Measurements from ENCODE around the gene FREY1. TPM values are rescaled to one million over a fixed set of nuclear protein-coding genes. Genes with fewer than 3 reads are reported as not detected.

FREY1 gene
- total and polyA plus RNA-seq, 2 of the 13 experiments (the other 11 are each of a cell fraction or from before 2014, with no cell fraction given) = 0.44 to 0.73 TPM

DNA sequence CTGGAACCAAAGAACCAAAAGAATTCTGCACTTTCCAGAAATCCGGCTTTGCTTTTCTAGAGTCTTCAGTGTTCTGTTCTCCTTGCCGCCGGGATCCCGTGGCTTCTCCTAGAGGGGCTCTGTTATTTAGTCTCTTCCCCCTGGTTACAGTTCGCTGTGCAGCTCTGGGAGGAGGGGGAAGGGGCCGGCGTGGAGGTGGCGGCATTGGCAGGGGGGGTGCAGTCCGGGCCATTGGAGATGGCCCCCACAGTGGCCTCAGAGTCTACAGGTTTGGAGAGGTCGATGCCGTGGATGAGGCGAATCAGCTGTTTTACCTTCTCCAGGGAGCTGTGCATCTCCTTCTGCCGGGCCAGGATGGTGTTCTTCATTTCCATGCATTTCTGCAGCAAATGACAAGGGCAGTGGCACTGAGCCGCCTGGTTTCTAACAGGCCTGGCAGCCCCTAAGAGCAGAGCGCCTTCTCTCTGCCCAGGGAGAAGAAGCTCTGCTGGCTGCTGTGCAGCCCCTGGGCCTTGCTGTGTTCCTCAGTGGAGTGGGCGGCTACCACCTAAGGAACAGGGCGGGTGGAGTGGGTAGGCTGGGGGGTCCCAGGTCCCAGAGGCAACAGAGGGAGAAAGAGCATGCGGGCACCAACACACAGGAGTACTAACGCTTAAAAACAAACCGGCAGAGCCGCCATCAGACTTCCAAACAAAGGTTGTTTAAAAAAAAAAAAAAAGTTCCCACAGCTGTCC lies 26.9 kb upstream of the FREY1 start:
- peak overlapping the region; percentile 42 for H3K27ac ChIP-seq (ENCODE audit: extremely low read length, insufficient read depth, low read length)
- CTCF ChIA-PET (ENCODE audit: low intra/inter-chr PET ratio, low total read pairs) = no interaction called here
- intact Hi-C loops (cut with micrococcal nuclease; ENCODE audit: unreplicated experiment) = no loop called here
- TF ChIP-seq TEAD3 (CRISPR knock-in tag; optimal IDR thresholded peaks at IDR 0.05; ENCODE audit: borderline replicate concordance) (no peak), KLF12 (CRISPR knock-in tag; IDR thresholded peaks at IDR 0.05; ENCODE audit: borderline replicate concordance) (no peak), ZNF296 (CRISPR knock-in tag; conservative IDR thresholded peaks at IDR 0.05) (no peak), ZNF792 (CRISPR knock-in tag; IDR thresholded peaks at IDR 0.05) (no peak), NFKB2 (CRISPR knock-in tag; IDR thresholded peaks at IDR 0.05; ENCODE audit: borderline replicate concordance) (no peak), ZMYM4 (CRISPR knock-in tag; IDR thresholded peaks at IDR 0.05) (no peak), ARNT2 (CRISPR knock-in tag; IDR thresholded peaks at IDR 0.05; ENCODE audit: low read depth) (no peak), CHCHD3 (CRISPR knock-in tag; IDR thresholded peaks at IDR 0.05) (no peak), KDM4B (CRISPR knock-in tag; IDR thresholded peaks at IDR 0.05) (no peak), CREM (IDR thresholded peaks at IDR 0.05) (no peak), CREM (CRISPR knock-in tag; IDR thresholded peaks at IDR 0.05) (no peak), FIP1L1 (IDR thresholded peaks at IDR 0.05; ENCODE audit: borderline replicate concordance, insufficient read depth, low read depth, low read length) (no peak)
- TF ChIP-seq, protein P1, sequence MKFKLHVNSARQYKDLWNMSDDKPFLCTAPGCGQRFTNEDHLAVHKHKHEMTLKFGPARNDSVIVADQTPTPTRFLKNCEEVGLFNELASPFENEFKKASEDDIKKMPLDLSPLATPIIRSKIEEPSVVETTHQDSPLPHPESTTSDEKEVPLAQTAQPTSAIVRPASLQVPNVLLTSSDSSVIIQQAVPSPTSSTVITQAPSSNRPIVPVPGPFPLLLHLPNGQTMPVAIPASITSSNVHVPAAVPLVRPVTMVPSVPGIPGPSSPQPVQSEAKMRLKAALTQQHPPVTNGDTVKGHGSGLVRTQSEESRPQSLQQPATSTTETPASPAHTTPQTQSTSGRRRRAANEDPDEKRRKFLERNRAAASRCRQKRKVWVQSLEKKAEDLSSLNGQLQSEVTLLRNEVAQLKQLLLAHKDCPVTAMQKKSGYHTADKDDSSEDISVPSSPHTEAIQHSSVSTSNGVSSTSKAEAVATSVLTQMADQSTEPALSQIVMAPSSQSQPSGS (CRISPR knock-in tag; IDR thresholded peaks at IDR 0.05) = no peak
- TF ChIP-seq, protein P2, sequence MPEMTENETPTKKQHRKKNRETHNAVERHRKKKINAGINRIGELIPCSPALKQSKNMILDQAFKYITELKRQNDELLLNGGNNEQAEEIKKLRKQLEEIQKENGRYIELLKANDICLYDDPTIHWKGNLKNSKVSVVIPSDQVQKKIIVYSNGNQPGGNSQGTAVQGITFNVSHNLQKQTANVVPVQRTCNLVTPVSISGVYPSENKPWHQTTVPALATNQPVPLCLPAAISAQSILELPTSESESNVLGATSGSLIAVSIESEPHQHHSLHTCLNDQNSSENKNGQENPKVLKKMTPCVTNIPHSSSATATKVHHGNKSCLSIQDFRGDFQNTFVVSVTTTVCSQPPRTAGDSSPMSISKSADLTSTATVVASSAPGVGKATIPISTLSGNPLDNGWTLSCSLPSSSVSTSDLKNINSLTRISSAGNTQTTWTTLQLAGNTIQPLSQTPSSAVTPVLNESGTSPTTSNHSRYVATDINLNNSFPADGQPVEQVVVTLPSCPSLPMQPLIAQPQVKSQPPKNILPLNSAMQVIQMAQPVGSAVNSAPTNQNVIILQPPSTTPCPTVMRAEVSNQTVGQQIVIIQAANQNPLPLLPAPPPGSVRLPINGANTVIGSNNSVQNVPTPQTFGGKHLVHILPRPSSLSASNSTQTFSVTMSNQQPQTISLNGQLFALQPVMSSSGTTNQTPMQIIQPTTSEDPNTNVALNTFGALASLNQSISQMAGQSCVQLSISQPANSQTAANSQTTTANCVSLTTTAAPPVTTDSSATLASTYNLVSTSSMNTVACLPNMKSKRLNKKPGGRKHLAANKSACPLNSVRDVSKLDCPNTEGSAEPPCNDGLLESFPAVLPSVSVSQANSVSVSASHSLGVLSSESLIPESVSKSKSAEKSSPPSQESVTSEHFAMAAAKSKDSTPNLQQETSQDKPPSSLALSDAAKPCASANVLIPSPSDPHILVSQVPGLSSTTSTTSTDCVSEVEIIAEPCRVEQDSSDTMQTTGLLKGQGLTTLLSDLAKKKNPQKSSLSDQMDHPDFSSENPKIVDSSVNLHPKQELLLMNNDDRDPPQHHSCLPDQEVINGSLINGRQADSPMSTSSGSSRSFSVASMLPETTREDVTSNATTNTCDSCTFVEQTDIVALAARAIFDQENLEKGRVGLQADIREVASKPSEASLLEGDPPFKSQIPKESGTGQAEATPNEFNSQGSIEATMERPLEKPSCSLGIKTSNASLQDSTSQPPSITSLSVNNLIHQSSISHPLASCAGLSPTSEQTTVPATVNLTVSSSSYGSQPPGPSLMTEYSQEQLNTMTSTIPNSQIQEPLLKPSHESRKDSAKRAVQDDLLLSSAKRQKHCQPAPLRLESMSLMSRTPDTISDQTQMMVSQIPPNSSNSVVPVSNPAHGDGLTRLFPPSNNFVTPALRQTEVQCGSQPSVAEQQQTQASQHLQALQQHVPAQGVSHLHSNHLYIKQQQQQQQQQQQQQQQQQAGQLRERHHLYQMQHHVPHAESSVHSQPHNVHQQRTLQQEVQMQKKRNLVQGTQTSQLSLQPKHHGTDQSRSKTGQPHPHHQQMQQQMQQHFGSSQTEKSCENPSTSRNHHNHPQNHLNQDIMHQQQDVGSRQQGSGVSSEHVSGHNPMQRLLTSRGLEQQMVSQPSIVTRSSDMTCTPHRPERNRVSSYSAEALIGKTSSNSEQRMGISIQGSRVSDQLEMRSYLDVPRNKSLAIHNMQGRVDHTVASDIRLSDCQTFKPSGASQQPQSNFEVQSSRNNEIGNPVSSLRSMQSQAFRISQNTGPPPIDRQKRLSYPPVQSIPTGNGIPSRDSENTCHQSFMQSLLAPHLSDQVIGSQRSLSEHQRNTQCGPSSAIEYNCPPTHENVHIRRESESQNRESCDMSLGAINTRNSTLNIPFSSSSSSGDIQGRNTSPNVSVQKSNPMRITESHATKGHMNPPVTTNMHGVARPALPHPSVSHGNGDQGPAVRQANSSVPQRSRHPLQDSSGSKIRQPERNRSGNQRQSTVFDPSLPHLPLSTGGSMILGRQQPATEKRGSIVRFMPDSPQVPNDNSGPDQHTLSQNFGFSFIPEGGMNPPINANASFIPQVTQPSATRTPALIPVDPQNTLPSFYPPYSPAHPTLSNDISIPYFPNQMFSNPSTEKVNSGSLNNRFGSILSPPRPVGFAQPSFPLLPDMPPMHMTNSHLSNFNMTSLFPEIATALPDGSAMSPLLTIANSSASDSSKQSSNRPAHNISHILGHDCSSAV (CRISPR knock-in tag; IDR thresholded peaks at IDR 0.05; ENCODE audit: borderline replicate concordance) = no peak
- TF ChIP-seq, protein P3, sequence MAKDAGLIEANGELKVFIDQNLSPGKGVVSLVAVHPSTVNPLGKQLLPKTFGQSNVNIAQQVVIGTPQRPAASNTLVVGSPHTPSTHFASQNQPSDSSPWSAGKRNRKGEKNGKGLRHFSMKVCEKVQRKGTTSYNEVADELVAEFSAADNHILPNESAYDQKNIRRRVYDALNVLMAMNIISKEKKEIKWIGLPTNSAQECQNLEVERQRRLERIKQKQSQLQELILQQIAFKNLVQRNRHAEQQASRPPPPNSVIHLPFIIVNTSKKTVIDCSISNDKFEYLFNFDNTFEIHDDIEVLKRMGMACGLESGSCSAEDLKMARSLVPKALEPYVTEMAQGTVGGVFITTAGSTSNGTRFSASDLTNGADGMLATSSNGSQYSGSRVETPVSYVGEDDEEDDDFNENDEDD (CRISPR knock-in tag; IDR thresholded peaks at IDR 0.05; ENCODE audit: borderline replicate concordance) = no peak

More for the DNA sequence above, 26.9 kb upstream of the FREY1 start:
- no TSS peak for BruUV-seq (replicated peaks)
- no peak overlapping the region for H3K9ac ChIP-seq (ENCODE audit: insufficient read depth, low read depth, low read length)
- H3K79me2 ChIP-seq (ENCODE audit: insufficient read depth, low read length) = no peaks in the 10 kb centered on the region
- ATAC-seq = no peak; the same call in 2 of the 3 replicates
- no peak overlapping the region for H3K4me2 ChIP-seq (ENCODE audit: low read depth, low read length)
- no peak overlapping the region for H2AFZ ChIP-seq (ENCODE audit: low read length)
- WGBS (ENCODE audit: low lambda C conversion rate) = 96% methylated on average over 18 of the region's 21 CpGs
- H3K36me3 ChIP-seq (replicated peaks in 1 of 2; ENCODE audit: control insufficient read depth in 1 of 2, insufficient read depth in 2 of 2, low read length in 2 of 2) = peaks cover 9 to 34% of the 10 kb centered on the region in 2 experiments; a peak in 4 of 5 replicates
- no peak overlapping the region for H3K4me3 ChIP-seq (replicated peaks in 1 of 3; ENCODE audit: insufficient read depth in 1 of 3, low read depth in 2 of 3, low read length in 3 of 3)
- no peak for FAIRE-seq
- H4K20me1 ChIP-seq (ENCODE audit: insufficient read depth, low read length) = no peaks in the 10 kb centered on the region
- peaks cover 23% of the 10 kb centered on the region for H3K4me1 ChIP-seq (ENCODE audit: insufficient read depth, low read length)
- H3K27me3 ChIP-seq (ENCODE audit: control insufficient read depth in 1 of 2, insufficient read depth in 2 of 2, low read length in 2 of 2) = no peaks in the 10 kb centered on the region
- in situ Hi-C loops (cut with HindIII; ENCODE audit: extremely low pct_ligation_motif_present, low pct_unique_long_range_greater_than_20kb) = no loop called here
- DNase-seq (ENCODE audit: low spot score) = no peak
- POLR2A ChIA-PET = no interaction called here
- H3K9me3 ChIP-seq (ENCODE audit: low read length) = no peaks in the 10 kb centered on the region
